NCI-H128 (cell line): ENCODE data around the gene CBARP.
A peak's percentile ranks its signal among the peaks of the same experiment; 100 is the strongest.

Experiments
- DNase-seq: peaks from one replicate; lab custom pipeline; 2025; ENCODE audit not compliant: unreplicated experiment; lab: John Stamatoyannopoulos, UW

The CBARP gene

GRCh38 chr19:1239796-1240737, 2.3 kb upstream of the CBARP start:
- peak; percentile 80 for DNase-seq

DNA sequence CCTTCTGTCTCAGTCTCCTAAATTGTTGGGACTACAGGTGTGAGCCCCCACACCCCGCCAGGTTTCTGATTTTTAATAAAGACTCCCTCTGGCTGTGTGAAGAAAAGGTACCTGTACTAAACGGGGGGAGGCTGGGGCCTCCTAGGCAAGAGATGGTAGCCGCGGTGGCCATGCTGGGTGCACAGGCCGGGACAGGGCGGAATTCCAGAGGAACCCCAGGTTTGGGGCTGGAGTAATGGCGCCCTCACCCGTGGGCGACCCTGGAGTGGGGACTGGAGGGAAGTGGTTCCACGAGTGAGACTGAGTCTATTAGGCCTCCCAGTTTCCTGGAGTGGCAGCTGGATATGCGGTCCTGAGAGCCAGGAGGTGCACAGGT, 1.6 kb upstream of the CBARP start:
- DNase-seq = no peak

DNA sequence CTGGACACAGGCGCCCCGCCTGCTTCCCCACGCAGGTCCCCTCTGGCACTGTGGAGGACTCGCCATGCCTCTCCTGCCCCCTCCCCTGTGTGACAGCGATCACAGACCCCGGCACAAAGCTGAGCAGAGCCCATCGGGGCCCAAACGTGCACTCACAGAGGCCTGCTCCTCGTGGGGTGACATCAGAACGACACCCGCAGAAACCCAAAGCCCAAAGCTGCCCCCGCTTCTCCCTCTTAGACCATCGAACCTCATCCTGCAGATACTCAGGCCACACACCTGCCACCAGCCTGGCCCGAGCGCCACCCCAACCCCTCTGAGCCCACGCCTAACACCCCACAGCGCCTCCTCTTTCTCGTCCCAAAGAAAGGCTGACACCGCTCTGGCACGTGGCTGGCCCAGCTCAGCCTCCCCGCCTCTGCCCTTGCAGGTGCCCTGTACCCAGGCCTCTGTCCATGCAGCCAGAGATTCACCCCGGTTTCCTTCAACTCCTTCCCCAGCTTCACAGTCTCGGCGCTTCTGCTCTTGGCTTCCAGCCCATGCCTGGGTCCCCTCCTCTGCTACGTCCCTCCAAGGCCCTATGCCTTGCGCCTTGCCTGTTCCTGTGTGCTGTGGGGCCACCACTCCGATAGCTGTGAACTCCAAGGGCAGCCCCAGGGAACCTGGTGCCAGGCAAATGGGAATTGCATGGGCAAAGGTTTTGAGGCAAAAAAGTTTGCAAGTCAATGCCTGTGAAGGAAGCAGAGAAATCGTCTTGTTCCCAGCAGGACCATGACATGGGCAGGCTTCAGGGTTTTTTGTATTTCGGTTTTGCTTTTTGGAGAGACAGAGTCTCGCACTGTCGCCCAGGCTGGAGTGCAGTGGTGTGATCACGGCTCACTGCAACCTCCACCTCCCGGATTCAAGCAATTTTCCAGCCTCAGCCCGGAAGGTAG, 831 bp upstream of the CBARP start:
- no peak for DNase-seq

- no peak for DNase-seq
Measured at GRCh38 chr19:1237027-1237659, 662 bp downstream of the CBARP start.

GRCh38 chr19:1236576-1236975, 1.2 kb downstream of the CBARP start:
- no peak for DNase-seq

- no peak for DNase-seq
Measured at GRCh38 chr19:1235625-1236538, 1.9 kb downstream of the CBARP start.

DNA sequence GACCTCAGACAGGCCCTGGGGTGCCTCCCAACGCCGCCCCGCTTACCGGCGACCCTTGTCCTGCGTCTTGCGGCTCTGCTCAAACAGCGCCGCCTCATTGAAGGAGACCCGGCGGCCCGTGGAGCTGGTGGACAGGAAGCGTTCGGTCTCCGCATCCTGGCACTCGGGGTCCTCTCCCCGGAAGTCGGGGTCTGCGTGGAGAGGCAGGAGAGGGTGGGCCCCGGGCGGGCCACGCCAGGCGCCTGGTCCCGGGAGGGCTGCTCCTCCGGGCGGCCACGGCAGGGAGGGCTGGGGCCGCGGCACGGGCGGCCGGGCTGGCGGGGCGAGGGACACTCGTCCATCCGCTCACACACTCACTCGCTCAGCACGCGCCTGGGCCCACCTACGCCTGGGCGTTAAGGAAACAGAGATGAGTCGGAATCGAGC, 2.8 kb downstream of the CBARP start:
- DNase-seq = no peak

- DNase-seq = no peak
Measured at GRCh38 chr19:1234051-1234954, 3.5 kb downstream of the CBARP start.

DNA sequence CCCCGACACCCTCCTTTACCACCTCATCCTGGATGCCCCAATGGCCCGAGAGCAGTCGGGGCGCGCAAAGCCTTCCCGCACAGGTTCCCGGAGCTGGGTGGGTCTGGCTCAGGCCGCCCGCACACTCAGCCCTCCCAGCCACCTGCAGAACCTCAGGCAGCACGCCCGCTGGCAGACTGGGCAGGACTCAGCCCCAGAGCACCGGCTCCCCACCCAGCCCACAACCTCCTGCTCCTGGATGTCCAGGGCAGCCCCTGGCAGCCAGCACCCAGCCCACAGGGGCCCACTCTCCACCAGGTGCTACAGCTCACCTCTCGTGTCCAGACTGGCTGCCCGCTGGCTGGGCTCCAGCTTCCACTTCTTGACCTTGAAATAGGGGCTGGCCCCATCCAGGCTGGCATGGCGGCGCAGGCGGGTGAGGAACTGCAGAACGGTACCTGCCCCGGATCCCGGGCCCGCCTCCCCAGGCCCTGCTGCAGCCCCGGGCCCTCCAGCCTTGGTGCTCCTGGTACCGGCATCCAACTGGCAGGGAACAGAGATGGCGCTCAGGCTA, 4.6 kb downstream of the CBARP start:
- no peak for DNase-seq

DNA sequence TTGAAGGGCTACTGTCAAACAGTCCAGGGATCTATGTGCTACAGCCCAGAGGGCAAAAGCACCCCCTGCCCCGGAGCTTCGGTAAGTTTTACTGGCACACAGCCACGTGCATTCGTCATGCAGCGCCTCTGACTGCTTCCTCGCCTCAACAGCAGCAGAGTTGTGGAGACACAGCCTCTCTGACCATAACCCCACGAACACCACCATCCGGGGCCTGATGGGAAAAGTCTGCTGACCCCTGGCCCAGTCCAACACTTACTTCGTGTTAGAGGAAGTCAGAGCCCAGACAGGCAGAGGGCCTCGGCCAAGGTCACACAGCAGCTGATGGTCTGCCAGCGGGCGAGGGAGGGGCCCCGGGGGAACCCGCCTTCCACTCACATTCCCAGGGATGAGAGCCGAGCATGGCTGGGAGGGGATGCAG, 5.1 kb downstream of the CBARP start:
- DNase-seq = no peak

- no peak for DNase-seq
Measured at GRCh38 chr19:1231729-1232637, 5.8 kb downstream of the CBARP start.

DNA sequence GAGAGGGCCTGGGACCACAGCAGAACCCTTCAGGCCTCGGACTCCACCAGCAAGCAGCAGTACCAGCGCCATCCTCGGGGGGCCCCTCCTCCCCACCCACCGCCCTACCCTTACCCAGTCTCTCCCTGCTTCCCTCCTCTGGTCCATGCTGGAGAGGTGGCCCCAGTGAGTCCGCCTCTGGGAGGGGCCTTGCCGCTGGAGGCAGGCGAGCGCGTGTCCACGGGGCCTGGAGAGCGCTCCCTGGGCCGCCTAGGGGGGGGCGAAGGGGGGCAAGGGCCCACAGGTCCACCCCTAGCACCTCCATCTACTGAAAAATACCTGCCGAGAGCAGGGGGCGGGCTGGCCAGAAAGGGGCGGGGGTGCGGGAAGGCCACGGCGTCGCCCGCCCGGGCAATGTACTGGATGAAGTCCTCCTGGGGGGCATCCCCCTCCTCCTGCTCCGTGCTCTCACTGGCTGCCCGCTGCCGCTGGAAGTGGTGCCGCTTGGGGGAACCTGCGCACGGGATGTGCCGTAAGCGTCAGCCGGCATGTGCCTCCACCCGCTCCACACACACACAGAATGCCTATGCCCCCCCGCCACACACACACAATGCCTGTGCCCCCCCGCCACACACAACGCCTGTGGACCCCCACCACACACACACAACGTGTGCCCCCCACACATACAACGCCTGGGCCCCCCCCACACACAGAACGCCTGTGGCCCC, 6.9 kb downstream of the CBARP start:
- DNase-seq = no peak

DNA sequence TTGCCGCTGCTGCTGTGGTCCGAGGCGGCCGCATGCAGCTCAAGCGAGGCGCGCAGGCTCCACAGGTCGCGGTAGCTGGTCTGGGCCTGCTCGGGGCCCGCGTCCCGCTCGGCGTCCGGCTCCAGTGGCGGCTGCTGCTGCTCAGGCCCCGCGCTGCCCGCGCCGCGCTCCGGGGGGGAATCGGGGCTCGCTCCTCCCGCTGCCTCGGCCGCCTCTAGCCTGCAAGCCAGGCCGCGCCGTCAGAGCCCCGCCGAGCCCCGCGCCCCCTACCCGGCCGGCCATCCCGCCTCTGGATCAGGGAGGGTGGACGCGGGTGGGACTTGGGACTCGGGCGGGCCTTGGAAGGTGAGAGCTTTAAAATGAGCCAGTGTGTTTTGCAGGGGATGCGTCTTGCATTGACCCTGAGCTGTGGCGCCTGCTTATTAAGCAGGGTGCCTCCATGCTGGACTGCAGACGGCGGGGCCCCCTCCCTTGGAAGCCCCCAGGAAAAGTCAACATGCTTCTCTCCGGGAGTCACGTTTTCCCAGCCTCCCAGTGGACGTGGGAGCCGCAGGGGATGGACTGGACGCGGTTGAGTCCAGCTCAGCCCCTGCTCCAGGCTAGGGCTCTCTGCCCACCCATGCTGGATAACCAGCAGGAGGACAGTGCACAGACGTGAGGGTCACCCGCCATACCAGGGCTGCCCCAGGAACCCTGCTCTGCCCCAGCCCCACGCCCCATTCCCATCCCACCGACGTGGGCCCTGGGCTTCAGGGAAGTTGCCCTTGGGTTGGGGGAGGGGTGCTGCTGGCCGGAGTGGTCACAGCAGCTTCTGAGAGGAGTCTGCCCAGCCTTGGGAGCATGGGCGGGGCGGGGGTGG, 7.7 kb downstream of the CBARP start:
- no peak for DNase-seq

DNA sequence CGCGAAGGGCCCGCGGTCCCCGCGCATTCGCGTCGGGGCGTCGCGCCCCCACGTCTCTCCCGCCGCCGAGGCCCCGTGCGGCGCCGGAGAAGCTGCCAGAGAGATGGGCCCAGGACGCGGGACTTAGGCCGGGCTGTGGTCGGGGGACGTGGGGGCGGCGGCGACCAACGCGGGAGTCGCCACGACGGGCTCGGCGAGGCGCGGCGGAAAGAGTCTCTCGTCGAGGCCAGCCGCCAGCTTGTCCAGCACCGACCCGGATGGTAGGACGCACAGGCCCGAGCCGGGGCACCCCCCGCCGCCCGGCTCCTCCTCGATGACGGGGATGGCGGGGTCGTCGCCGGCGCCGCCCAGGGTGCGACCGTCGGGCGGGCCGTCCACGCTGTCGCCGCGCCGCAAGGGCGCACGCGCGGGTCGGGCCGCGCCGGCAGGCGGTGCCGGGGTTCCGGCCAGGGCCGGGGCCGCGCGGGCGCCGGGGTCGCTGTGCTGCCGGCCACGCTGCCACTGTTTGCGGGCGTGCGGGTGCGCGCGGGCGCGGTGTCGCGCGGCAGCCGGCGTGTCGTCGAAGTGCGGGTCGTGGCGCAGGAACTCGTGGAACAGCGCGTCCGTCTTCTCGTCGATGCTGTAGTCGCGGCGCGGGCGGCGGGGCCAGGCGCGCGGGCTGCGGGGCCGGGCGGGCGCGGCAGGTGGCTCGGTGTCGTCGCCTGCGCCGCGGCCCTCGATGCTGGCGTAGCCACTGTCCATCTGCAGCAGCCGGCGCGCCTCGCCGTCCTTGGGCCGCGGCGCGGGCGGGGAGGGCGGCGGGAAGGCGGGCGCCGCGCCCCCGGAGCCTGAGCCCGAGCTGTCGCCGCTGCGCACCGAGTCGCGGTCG, 8.5 kb downstream of the CBARP start:
- DNase-seq = no peak

DNA sequence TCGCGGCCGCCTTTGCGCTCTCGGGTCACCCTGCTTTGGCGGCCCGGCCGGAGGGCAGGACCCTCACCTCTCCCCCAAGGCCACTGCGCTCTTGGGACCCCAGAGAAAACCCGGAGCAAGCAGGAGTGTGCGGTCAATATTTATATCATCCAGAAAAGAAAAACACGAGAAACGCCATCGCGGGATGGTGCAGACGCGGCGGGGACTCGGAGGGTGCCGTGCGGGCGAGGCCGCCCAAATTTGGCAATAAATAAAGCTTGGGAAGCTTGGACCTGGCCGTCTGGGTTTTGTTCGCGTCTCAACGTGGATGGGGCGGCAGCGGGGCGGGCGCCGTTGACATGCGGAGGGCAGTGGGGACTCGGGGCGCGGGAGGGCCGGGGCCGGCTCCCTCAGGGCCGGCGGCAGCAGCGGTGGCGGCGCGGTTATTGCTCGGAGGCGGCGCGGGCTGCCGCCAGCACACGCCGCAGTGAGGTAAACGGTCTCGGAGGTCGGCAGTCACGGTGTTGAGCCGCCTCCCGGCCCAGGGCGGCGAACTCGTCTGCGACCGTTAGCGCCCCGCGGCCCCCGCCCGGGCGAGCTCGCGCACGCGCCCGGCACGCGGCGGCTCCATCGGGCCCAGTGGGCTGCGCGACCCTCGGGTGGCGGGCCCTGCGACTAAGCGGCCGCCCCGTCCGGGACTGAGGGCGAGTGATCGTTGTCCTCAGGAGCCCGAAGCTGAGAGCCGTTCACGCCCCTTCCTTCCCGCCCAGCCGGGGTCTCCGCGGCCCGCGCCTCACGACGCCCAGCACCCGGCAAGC, 9.4 kb downstream of the CBARP start:
- no peak for DNase-seq
